Memory B cell (primary cell): ENCODE data around the gene TP63.

Source experiments
- ATAC-seq: fragments of 150-1000 bp; cut with Tn5 transposase; 2 replicates; pipeline ENCODE4 v1.10.0; 2021; ENCODE audit warnings: low read depth, mild to moderate bottlenecking, moderate library complexity
- DNase-seq, 2 donors: peaks; one replicate each; pipeline ENCODE4 v3.0.0; 2022; ENCODE audit warnings: low spot score in 2 of 2
- H3K27ac Mint-ChIP-seq: one replicate; pipeline ENCODE4 v1.8.0; 2022; ENCODE audit warnings: mild to moderate bottlenecking, moderate library complexity, mixed read lengths
- H3K27me3 Mint-ChIP-seq: one replicate; pipeline ENCODE4 v1.8.0; 2022; ENCODE audit warnings: mixed read lengths
- H3K36me3 Mint-ChIP-seq: one replicate; pipeline ENCODE4 v1.8.0; 2022; ENCODE audit warnings: mild to moderate bottlenecking, mixed read lengths
- H3K4me1 Mint-ChIP-seq: one replicate; pipeline ENCODE4 v1.8.0; 2022; ENCODE audit warnings: mixed read lengths
- H3K4me3 Mint-ChIP-seq: one replicate; pipeline ENCODE4 v1.8.0; 2022; ENCODE audit warnings: mild to moderate bottlenecking, moderate library complexity, mixed read lengths
- H3K9me3 Mint-ChIP-seq: one replicate; pipeline ENCODE4 v1.8.0; 2022; ENCODE audit warnings: mixed read lengths

TP63 gene

DNA sequence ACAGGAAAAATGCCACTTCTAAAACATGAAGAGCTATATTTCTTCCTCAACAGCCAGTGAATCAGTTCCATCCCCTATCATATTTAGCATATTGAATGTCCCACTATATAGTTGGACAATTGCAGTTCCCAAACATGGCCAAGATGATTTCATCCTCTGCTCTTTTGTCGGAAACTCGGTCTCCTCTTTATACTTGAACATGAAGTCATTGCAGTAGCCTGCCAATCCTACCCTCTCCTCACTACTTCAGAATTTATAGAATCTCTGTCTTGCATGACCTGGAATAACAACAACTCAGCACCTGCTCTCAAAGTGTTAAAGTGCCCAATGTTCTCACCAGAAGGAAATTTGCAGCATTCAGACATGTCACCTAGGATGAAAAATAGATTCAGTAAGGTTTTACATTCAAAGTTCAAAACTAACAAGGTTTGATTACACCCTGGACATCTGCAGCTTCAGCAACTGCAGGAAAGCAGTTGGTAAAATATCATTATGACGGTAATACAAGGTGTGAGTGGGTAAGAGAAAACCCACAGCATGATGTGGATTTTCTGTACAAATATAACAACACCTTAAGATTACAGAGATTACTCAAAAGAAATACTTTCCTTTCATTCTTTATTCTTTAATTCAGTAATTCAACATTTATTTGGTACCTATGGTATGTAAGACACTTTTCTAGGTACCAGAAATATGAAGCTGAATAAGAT, 52.5 kb downstream of the TP63 start:
- Mint-ChIP-seq H3K27me3 (no peaks in the 10 kb centered on the region), H3K4me1 (no peaks in the 10 kb centered on the region), H3K36me3 (no peaks in the 10 kb centered on the region), H3K9me3 (no peaks in the 10 kb centered on the region), H3K27ac (no peak overlapping the region), H3K4me3 (no peak overlapping the region)
- DNase-seq (no peak), ATAC-seq (no peak)

DNA sequence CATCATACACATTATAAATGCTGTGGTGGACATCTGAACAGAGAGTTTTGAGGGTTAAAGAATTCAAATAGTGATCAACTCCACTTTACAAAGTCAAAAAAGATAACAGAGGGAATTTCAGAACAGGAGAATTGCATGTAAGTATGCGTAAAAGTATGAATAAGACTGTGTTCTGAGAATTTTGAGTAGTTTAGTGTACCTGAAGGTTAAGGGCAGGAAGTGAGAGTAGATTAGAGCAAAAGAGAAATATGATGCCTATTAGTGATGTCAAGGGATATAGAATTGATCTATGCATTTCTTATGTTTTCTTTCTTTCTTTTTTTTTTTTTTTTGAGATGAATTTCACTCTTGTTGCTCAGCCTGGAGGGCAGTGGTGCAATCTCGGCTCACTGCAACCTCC, 53.1 kb downstream of the TP63 start:
- ATAC-seq, result no peak
- no peaks in the 10 kb centered on the region for H3K4me1 Mint-ChIP-seq
- no peaks in the 10 kb centered on the region for H3K36me3 Mint-ChIP-seq
- no peaks in the 10 kb centered on the region for H3K9me3 Mint-ChIP-seq
- no peak overlapping the region for H3K27ac Mint-ChIP-seq
- no peak for DNase-seq
- H3K27me3 Mint-ChIP-seq, result no peaks in the 10 kb centered on the region
- H3K4me3 Mint-ChIP-seq, result no peak overlapping the region

DNA sequence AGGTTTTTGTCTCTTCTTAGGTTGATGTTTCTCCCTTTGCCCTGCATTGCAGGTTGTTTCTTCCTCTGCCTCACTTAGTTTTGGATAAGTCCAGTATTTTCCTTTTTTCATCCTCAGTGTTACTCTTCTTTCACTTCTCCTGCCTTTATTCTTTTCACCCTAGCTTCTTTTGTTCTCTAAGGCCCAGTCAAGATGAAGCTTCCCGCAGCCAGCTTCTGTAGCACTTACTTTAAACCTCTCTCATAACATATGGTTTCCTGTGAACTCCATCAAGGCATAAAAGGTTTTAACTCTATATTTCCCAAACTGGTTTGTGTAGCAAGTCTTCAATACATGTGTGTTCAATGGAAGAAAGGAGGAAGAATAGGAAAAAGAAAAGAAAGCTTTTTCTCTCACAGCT, 54.1 kb downstream of the TP63 start:
- no peak overlapping the region for H3K27ac Mint-ChIP-seq
- H3K27me3 Mint-ChIP-seq, result no peaks in the 10 kb centered on the region

DNA sequence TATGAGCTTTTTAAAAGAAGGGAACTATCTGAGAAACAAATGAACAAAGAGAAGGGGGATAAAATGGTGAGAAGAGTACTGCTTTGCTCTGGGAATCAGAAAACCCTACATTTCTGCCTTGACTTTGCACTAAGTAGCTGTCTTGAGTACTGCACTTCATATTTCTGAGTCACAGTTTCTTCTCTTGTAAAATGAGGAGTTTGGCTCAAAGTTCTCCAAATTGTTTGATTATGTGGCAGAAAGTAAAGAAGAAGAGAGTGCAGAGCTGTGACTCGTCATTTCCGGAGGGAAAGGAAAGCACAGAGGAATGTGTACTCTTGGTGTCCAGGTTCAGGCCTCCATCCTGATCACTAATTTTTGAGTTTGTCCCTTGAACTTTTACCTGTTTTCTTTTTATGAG, 54.7 kb downstream of the TP63 start:
- H3K27ac Mint-ChIP-seq, result no peak overlapping the region
- no peaks in the 10 kb centered on the region for H3K9me3 Mint-ChIP-seq
- no peaks in the 10 kb centered on the region for H3K27me3 Mint-ChIP-seq
- H3K4me1 Mint-ChIP-seq, result no peaks in the 10 kb centered on the region
- no peak overlapping the region for H3K4me3 Mint-ChIP-seq
- ATAC-seq (no peak), DNase-seq (no peak)
- no peaks in the 10 kb centered on the region for H3K36me3 Mint-ChIP-seq

More for the DNA sequence above, 54.1 kb downstream of the TP63 start:
- no peak for DNase-seq
- no peak overlapping the region for H3K4me3 Mint-ChIP-seq
- H3K9me3 Mint-ChIP-seq, result no peaks in the 10 kb centered on the region
- no peaks in the 10 kb centered on the region for H3K36me3 Mint-ChIP-seq
- H3K4me1 Mint-ChIP-seq, result no peaks in the 10 kb centered on the region
- no peak for ATAC-seq

DNA sequence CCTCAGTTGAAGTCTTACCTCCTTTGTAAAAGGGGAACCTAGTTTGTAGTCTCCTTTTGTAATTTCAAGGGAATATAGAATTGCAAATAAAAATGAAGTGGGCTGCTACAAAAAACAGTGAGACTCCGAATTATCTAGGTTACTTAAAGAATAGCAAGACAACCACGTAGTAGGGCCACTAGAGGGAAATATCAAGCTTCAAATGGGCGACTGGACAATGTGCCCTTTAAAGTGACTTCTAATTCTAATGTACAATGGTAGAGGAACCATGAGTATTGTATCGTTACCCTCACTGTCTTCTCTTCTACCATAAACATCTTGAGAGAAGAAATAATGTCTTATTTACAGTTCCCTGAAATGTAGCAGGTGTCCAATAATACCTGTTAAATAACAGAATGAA, 56.3 kb downstream of the TP63 start:
- Mint-ChIP-seq H3K4me3 (no peak overlapping the region), H3K27ac (no peak overlapping the region), H3K27me3 (no peaks in the 10 kb centered on the region), H3K4me1 (no peaks in the 10 kb centered on the region), H3K36me3 (no peaks in the 10 kb centered on the region), H3K9me3 (no peaks in the 10 kb centered on the region)
- DNase-seq (no peak), ATAC-seq (no peak)

DNA sequence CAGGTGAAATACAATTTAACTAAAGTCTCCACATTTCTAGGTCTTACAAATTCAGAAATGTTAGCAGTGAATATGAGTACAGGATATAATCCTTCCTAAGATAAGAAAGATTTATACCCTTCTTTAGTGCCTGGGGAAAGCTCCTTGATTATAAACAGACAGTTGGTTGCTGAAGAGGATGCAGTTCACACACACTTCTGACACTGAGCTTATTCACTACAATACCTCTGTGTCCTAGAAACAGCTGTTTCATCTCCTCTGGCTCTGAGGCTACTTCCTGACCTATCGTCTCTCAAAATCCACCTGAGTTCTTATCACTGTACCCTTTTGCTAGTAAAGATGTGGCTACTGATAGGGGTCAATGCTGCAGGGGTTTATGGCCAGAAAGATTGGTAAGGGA, 57.1 kb downstream of the TP63 start:
- no peak for ATAC-seq
- no peak for DNase-seq
- no peaks in the 10 kb centered on the region for H3K9me3 Mint-ChIP-seq

DNA sequence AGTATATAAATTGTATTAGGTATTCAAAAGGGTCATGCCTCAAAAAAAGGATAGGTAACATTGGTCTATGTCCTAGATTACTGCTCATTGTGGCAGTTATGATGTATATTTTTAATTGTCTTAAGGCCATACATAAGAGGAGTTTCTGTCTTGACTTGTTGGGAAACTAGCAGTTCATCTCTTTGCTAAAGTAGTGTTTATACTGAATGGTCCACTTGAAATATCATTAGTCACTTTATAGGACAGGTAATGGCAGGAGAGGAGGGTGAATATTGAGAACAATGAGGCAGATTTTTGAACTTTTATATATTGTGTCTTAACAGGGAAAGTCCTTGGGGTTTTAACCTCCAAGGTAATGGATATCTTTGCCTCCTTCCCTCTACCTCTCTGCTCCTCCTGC, 58.4 kb downstream of the TP63 start:
- ATAC-seq (no peak), DNase-seq (no peak)
- Mint-ChIP-seq H3K4me1 (no peaks in the 10 kb centered on the region), H3K9me3 (no peaks in the 10 kb centered on the region), H3K27ac (no peak overlapping the region), H3K36me3 (no peaks in the 10 kb centered on the region), H3K27me3 (no peaks in the 10 kb centered on the region), H3K4me3 (no peak overlapping the region)

More for the DNA sequence above, 57.1 kb downstream of the TP63 start:
- Mint-ChIP-seq H3K27me3 (no peaks in the 10 kb centered on the region), H3K36me3 (no peaks in the 10 kb centered on the region), H3K27ac (no peak overlapping the region), H3K4me3 (no peak overlapping the region), H3K4me1 (no peaks in the 10 kb centered on the region)

DNA sequence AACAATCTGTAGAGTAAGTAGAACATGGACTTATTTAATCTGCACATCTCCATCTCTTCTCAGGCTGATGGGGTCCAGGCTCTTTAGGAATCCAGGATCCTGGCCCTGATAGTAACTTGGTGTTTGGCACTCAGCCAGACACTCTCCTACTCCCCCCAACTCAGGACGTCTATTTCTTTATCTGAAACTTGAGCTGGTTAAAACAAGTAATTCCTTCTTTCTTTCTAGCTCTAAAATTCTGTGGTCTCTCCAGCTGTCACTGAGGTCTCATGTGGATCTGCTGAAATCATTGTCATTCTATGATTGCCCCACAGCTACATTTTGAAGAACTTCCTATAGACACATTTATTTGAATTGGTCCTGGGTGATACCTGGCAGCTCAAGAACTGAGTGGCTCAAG, 59.0 kb downstream of the TP63 start:
- Mint-ChIP-seq H3K27me3 (no peaks in the 10 kb centered on the region), H3K4me1 (no peaks in the 10 kb centered on the region), H3K27ac (no peak overlapping the region), H3K4me3 (no peak overlapping the region), H3K36me3 (no peaks in the 10 kb centered on the region), H3K9me3 (no peaks in the 10 kb centered on the region)
- ATAC-seq (no peak), DNase-seq (no peak)

DNA sequence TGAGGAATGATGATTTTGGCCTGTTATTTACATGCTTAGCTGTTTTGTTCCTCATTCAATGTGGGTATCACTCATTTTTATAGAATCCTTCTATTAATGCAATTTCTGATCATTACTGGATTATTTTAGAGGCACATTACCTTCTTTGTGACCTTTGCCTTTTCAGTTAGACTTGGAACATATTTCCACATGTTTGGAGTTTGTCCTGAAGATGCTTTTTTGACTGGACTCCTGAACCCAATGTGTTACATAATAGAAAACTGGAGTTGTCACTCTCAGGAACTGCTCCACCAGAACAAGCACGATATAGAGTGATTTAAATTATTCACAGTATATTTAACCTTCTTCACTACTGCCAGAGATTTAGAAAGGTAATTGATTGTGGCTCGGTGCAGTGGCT, 59.5 kb downstream of the TP63 start:
- ATAC-seq, result no peak

DNA sequence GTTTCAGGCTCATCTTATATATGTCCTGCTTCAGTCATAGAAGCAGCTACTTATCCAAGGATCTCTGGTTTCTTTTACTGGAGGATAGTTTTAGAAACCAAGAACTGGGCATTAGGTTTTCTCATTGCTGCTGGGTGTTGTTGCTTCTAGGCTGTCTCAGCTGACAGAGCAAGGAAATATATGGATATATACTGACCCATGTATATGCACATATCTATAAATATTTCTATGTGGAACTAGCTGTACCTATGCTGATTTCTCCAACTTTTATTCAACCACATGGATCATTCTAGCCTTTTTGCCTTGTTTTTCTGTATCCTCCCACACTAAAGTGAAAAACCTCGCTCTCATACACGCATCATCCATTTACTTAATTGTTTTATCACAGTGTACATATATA, 64.2 kb downstream of the TP63 start:
- no peak for DNase-seq
- no peak for ATAC-seq
- Mint-ChIP-seq H3K36me3 (no peaks in the 10 kb centered on the region), H3K9me3 (no peaks in the 10 kb centered on the region), H3K4me1 (no peaks in the 10 kb centered on the region), H3K27me3 (no peaks in the 10 kb centered on the region), H3K4me3 (no peak overlapping the region), H3K27ac (no peak overlapping the region)

More for the DNA sequence above, 59.5 kb downstream of the TP63 start:
- Mint-ChIP-seq H3K4me3 (no peak overlapping the region), H3K9me3 (no peaks in the 10 kb centered on the region), H3K27ac (no peak overlapping the region), H3K27me3 (no peaks in the 10 kb centered on the region), H3K36me3 (no peaks in the 10 kb centered on the region), H3K4me1 (no peaks in the 10 kb centered on the region)
- DNase-seq, result no peak

DNA sequence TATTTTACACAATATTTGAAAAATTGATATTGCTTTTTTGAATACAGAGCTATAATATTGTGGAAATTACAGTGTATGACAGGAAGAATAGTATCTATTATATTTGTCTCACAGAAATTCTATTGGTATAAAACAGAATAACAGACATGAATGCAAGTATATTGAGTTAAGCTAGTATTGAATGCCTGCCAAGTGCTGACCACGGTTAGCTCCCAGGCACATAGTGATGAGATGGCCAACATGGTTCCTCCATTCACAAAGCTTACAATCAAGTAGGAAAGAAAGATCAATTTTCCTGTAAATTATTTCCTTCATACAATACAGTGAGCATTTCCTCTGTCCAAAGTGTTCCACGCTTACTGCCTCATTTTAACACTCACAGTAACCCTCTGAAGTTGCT, 67.6 kb downstream of the TP63 start:
- Mint-ChIP-seq H3K27ac (no peak overlapping the region), H3K4me3 (no peak overlapping the region), H3K27me3 (peaks cover 2% of the 10 kb centered on the region), H3K9me3 (no peaks in the 10 kb centered on the region), H3K4me1 (no peaks in the 10 kb centered on the region), H3K36me3 (no peaks in the 10 kb centered on the region)
- DNase-seq, result no peak
- no peak for ATAC-seq

DNA sequence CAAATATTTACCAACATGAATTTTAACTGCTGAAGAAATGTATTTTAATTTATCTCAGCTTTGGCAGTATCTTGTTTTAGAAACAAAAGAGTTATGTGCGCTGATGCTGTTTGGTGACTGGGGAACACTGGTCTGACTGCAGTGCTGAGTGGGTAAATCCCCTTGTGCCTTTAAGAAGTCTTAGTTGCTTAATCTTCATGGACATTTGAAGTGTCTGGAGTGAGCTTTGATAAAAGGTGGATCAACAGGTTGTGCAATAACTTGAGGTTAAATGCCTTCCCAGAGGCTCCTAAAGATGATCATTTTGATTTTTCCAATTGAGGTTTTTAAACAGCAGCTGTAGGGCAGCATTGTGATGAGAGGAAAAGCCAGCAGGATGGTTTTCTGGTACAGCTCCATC, 68.7 kb downstream of the TP63 start:
- no peak for DNase-seq
- Mint-ChIP-seq H3K27me3 (peaks cover 2% of the 10 kb centered on the region), H3K27ac (no peak overlapping the region), H3K9me3 (no peaks in the 10 kb centered on the region), H3K4me1 (no peaks in the 10 kb centered on the region), H3K4me3 (no peak overlapping the region), H3K36me3 (no peaks in the 10 kb centered on the region)
- ATAC-seq, result no peak

DNA sequence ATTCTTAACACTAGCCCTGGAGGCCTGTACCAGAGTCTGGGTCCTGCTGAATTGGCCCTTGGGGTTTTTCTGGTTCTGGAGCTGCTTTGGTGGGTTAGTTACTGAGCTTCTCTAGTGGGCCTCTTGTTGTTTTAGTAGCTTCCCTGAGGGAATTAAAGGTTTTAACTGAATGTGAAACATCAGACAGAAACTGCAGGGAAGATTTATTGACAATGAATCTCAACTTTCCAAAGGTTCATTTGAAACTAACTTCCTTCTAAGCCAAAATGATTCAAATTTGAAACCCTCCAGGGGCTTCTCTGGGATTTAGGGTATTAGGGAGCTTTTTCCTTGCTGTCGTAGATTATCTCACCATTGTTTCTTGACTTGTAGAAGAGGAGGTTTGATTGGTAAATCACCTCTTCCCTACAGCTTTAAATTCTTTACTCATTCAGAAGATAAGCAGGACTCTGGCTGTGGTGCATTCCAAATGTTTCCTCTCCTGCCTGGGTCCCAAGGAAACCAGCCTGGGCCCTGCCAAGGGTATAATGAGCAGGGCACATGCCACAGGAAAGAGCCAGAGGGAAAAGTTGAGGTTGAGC, 71.0 kb downstream of the TP63 start:
- no peak overlapping the region for H3K27ac Mint-ChIP-seq

DNA sequence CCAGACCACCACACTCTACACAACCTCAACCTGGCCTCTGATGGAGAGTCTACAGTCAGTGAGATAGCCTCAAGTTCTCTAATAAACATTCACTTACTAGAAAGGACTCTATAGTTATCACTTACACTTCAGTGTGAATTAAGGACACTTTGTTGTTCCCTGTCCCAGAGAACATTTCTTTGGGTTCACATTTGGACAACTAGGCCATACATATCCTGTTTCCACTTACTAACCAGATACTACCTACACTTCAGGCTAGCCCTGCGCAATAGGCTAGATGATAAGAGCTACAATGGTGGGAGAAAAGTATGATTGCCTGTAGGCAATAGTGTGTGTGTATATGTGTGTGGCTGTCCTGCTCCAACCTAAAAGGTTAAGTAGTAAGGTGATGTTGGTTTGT, 72.7 kb downstream of the TP63 start:
- DNase-seq, result no peak
- H3K4me3 Mint-ChIP-seq, result no peak overlapping the region
- no peak overlapping the region for H3K27ac Mint-ChIP-seq
- H3K27me3 Mint-ChIP-seq, result peaks cover 2% of the 10 kb centered on the region
- no peaks in the 10 kb centered on the region for H3K4me1 Mint-ChIP-seq
- H3K9me3 Mint-ChIP-seq, result no peaks in the 10 kb centered on the region
- H3K36me3 Mint-ChIP-seq, result no peaks in the 10 kb centered on the region
- no peak for ATAC-seq

More for the DNA sequence above, 71.0 kb downstream of the TP63 start:
- no peaks in the 10 kb centered on the region for H3K9me3 Mint-ChIP-seq
- H3K36me3 Mint-ChIP-seq, result no peaks in the 10 kb centered on the region
- no peak for ATAC-seq
- H3K4me1 Mint-ChIP-seq, result no peaks in the 10 kb centered on the region
- no peak for DNase-seq
- H3K4me3 Mint-ChIP-seq, result no peak overlapping the region
- peaks cover 2% of the 10 kb centered on the region for H3K27me3 Mint-ChIP-seq

DNA sequence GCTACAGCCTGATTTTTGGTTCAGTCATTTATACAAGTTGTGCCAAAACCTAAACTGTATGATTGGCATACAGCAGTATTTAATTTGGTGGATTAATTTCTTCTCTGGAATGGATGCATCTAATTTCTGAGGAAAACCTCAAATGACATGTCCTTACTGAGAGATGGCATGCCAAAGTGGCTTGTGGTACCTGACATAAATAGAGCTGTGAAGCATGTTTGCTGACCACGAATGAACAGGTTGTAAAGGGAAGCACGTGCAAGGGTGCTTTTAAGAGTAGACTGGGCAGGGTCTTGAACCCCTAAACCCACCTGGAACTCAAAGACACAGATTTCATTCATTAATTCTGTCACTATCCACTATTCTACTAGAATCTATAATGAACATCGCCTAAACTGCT, 77.2 kb downstream of the TP63 start:
- H3K4me1 Mint-ChIP-seq, result no peaks in the 10 kb centered on the region
- no peak for ATAC-seq
- H3K27me3 Mint-ChIP-seq, result no peaks in the 10 kb centered on the region
- H3K36me3 Mint-ChIP-seq, result no peaks in the 10 kb centered on the region
- H3K27ac Mint-ChIP-seq, result no peak overlapping the region
- H3K4me3 Mint-ChIP-seq, result no peak overlapping the region
- H3K9me3 Mint-ChIP-seq, result no peaks in the 10 kb centered on the region
- DNase-seq, result no peak
